Measurements from ENCODE around the gene MTG2.

DNA sequence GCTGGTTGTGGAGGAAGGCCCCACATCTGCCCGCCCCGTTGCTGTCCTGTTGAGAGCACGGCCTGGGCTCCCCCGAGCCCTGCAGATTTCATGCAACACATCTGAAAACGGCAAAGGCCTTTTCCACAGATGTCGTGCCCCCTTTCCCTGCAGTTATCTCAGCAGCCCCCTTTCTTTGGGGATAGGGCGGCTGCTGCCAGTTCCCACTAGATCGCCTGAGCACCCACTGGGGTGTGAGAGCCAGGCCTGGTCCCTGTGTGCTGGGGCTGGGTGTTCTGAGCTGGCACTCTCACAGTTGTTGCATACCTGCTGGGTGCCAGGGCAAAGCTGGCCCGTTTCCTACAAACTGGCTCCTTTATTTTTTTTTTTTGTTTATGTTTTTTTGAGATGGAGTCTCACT is 12.3 kb upstream of the MTG2 start:
- TF ChIP-seq, protein P1, sequence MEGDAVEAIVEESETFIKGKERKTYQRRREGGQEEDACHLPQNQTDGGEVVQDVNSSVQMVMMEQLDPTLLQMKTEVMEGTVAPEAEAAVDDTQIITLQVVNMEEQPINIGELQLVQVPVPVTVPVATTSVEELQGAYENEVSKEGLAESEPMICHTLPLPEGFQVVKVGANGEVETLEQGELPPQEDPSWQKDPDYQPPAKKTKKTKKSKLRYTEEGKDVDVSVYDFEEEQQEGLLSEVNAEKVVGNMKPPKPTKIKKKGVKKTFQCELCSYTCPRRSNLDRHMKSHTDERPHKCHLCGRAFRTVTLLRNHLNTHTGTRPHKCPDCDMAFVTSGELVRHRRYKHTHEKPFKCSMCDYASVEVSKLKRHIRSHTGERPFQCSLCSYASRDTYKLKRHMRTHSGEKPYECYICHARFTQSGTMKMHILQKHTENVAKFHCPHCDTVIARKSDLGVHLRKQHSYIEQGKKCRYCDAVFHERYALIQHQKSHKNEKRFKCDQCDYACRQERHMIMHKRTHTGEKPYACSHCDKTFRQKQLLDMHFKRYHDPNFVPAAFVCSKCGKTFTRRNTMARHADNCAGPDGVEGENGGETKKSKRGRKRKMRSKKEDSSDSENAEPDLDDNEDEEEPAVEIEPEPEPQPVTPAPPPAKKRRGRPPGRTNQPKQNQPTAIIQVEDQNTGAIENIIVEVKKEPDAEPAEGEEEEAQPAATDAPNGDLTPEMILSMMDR (conservative IDR thresholded peaks at IDR 0.05; ENCODE audit: low read depth in 2 of 2): no peak
- TF ChIP-seq POLR2AphosphoS5 (IDR thresholded peaks at IDR 0.05; ENCODE audit: low read depth) (no peak), JUNB (IDR thresholded peaks at IDR 0.05; ENCODE audit: unreplicated experiment) (no peak)
- TF ChIP-seq, protein P2, sequence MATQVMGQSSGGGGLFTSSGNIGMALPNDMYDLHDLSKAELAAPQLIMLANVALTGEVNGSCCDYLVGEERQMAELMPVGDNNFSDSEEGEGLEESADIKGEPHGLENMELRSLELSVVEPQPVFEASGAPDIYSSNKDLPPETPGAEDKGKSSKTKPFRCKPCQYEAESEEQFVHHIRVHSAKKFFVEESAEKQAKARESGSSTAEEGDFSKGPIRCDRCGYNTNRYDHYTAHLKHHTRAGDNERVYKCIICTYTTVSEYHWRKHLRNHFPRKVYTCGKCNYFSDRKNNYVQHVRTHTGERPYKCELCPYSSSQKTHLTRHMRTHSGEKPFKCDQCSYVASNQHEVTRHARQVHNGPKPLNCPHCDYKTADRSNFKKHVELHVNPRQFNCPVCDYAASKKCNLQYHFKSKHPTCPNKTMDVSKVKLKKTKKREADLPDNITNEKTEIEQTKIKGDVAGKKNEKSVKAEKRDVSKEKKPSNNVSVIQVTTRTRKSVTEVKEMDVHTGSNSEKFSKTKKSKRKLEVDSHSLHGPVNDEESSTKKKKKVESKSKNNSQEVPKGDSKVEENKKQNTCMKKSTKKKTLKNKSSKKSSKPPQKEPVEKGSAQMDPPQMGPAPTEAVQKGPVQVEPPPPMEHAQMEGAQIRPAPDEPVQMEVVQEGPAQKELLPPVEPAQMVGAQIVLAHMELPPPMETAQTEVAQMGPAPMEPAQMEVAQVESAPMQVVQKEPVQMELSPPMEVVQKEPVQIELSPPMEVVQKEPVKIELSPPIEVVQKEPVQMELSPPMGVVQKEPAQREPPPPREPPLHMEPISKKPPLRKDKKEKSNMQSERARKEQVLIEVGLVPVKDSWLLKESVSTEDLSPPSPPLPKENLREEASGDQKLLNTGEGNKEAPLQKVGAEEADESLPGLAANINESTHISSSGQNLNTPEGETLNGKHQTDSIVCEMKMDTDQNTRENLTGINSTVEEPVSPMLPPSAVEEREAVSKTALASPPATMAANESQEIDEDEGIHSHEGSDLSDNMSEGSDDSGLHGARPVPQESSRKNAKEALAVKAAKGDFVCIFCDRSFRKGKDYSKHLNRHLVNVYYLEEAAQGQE (IDR thresholded peaks at IDR 0.05; ENCODE audit: unreplicated experiment): no peak

Measured in GM23338 (cell line).